ENCODE measurements around the gene DOCK4.

The DOCK4 gene

GRCh38 chr7:112101201-112101846, 104.9 kb downstream of the DOCK4 start:
- no peak for DNase-seq
- H3K4me2 ChIP-seq (ENCODE audit: low read length), result no peak overlapping the region
- peaks cover 27% of the 10 kb centered on the region for H3K79me2 ChIP-seq (ENCODE audit: control insufficient read depth, insufficient read depth, low read length)
- H3K79me1 ChIP-seq (ENCODE audit: low read length), result peaks cover 12% of the 10 kb centered on the region
- H3K9ac ChIP-seq (ENCODE audit: low read length), result no peak overlapping the region
- no CpG with 5 or more reads among the region's 8 CpGs for WGBS (ENCODE audit: extremely low coverage, insufficient coverage, low lambda C conversion rate)
- no peaks in the 10 kb centered on the region for H3K36me3 ChIP-seq (ENCODE audit: control insufficient read depth, insufficient read depth, low read length)
- H3K23ac ChIP-seq (ENCODE audit: low read length), result no peak overlapping the region
- H2BK5ac ChIP-seq (ENCODE audit: low read length), result no peak overlapping the region
- no peak overlapping the region for H2BK15ac ChIP-seq (replicated peaks; ENCODE audit: low read depth)
- H3K4me1 ChIP-seq (ENCODE audit: control insufficient read depth, low read depth, low read length), result peaks cover 5% of the 10 kb centered on the region
- no peak overlapping the region for H3K18ac ChIP-seq (ENCODE audit: low read length)
- no peak overlapping the region for H3K4me3 ChIP-seq (ENCODE audit: low read length)
- H4K5ac ChIP-seq (ENCODE audit: low read length), result no peak overlapping the region
- no peak overlapping the region for H2AK5ac ChIP-seq (ENCODE audit: low read length)
- no peak overlapping the region for H4K8ac ChIP-seq (ENCODE audit: low read depth, low read length)
- no peak overlapping the region for H3K4ac ChIP-seq (ENCODE audit: low read depth, low read length)
- no peak overlapping the region for H2BK120ac ChIP-seq (ENCODE audit: low read depth, low read length)
- H3K27me3 ChIP-seq (ENCODE audit: insufficient read depth, low read length, poor library complexity), result no peaks in the 10 kb centered on the region
- H3K56ac ChIP-seq (ENCODE audit: low read length), result no peak overlapping the region
- no peak overlapping the region for H3K27ac ChIP-seq (ENCODE audit: low read depth, low read length)

- Histone ChIP-seq H3K23ac (ENCODE audit: low read length) (no peak overlapping the region), H3K4me1 (ENCODE audit: control insufficient read depth, low read depth, low read length) (peaks cover 5% of the 10 kb centered on the region), H3K36me3 (ENCODE audit: control insufficient read depth, insufficient read depth, low read length) (no peaks in the 10 kb centered on the region), H3K56ac (ENCODE audit: low read length) (no peak overlapping the region), H4K8ac (ENCODE audit: low read depth, low read length) (no peak overlapping the region), H4K5ac (ENCODE audit: low read length) (no peak overlapping the region), H2BK5ac (ENCODE audit: low read length) (no peak overlapping the region), H3K79me1 (ENCODE audit: low read length) (peaks cover 15% of the 10 kb centered on the region), H3K9ac (ENCODE audit: low read length) (no peak overlapping the region), H3K18ac (ENCODE audit: low read length) (no peak overlapping the region), H3K27ac (ENCODE audit: low read depth, low read length) (no peak overlapping the region), H2AK5ac (ENCODE audit: low read length) (no peak overlapping the region), H2BK120ac (ENCODE audit: low read depth, low read length) (no peak overlapping the region), H3K4ac (ENCODE audit: low read depth, low read length) (no peak overlapping the region), H2BK15ac (replicated peaks; ENCODE audit: low read depth) (no peak overlapping the region), H3K27me3 (ENCODE audit: insufficient read depth, low read length, poor library complexity) (no peaks in the 10 kb centered on the region), H3K4me3 (ENCODE audit: low read length) (no peak overlapping the region), H3K4me2 (ENCODE audit: low read length) (no peak overlapping the region), H3K79me2 (ENCODE audit: control insufficient read depth, insufficient read depth, low read length) (peaks cover 25% of the 10 kb centered on the region)
- no peak for DNase-seq
- no CpG with 5 or more reads among the region's 1 CpG for WGBS (ENCODE audit: extremely low coverage, insufficient coverage, low lambda C conversion rate)
Observed at GRCh38 chr7:112097524-112097923, 108.7 kb downstream of the DOCK4 start.

- no peak overlapping the region for H4K5ac ChIP-seq (ENCODE audit: low read length)
- no peak overlapping the region for H3K4me2 ChIP-seq (ENCODE audit: low read length)
- H3K4me1 ChIP-seq (ENCODE audit: control insufficient read depth, low read depth, low read length), result peaks cover 5% of the 10 kb centered on the region
- no peak for DNase-seq
- H3K79me2 ChIP-seq (ENCODE audit: control insufficient read depth, insufficient read depth, low read length), result peaks cover 25% of the 10 kb centered on the region
- H3K18ac ChIP-seq (ENCODE audit: low read length), result no peak overlapping the region
- H3K23ac ChIP-seq (ENCODE audit: low read length), result no peak overlapping the region
- H3K56ac ChIP-seq (ENCODE audit: low read length), result no peak overlapping the region
- H2AK5ac ChIP-seq (ENCODE audit: low read length), result no peak overlapping the region
- H3K27me3 ChIP-seq (ENCODE audit: insufficient read depth, low read length, poor library complexity), result no peaks in the 10 kb centered on the region
- no peak overlapping the region for H2BK120ac ChIP-seq (ENCODE audit: low read depth, low read length)
- H2BK5ac ChIP-seq (ENCODE audit: low read length), result no peak overlapping the region
- 100% methylated on average over 1 of the region's 5 CpGs for WGBS (ENCODE audit: extremely low coverage, insufficient coverage, low lambda C conversion rate)
- H3K4ac ChIP-seq (ENCODE audit: low read depth, low read length), result no peak overlapping the region
- H3K36me3 ChIP-seq (ENCODE audit: control insufficient read depth, insufficient read depth, low read length), result no peaks in the 10 kb centered on the region
- no peak overlapping the region for H3K27ac ChIP-seq (ENCODE audit: low read depth, low read length)
- H3K4me3 ChIP-seq (ENCODE audit: low read length), result no peak overlapping the region
- H3K9ac ChIP-seq (ENCODE audit: low read length), result no peak overlapping the region
- H2BK15ac ChIP-seq (replicated peaks; ENCODE audit: low read depth), result no peak overlapping the region
- no peak overlapping the region for H4K8ac ChIP-seq (ENCODE audit: low read depth, low read length)
- H3K79me1 ChIP-seq (ENCODE audit: low read length), result peaks cover 18% of the 10 kb centered on the region
Observed at GRCh38 chr7:112093409-112093808, 112.8 kb downstream of the DOCK4 start.

- Histone ChIP-seq H3K27ac (ENCODE audit: low read depth, low read length) (no peak overlapping the region), H3K56ac (ENCODE audit: low read length) (no peak overlapping the region), H3K9ac (ENCODE audit: low read length) (no peak overlapping the region), H3K27me3 (ENCODE audit: insufficient read depth, low read length, poor library complexity) (no peaks in the 10 kb centered on the region), H2BK5ac (ENCODE audit: low read length) (no peak overlapping the region), H3K4me1 (ENCODE audit: control insufficient read depth, low read depth, low read length) (peaks cover 5% of the 10 kb centered on the region), H3K4ac (ENCODE audit: low read depth, low read length) (no peak overlapping the region), H3K4me3 (ENCODE audit: low read length) (no peak overlapping the region), H3K36me3 (ENCODE audit: control insufficient read depth, insufficient read depth, low read length) (no peaks in the 10 kb centered on the region), H2BK120ac (ENCODE audit: low read depth, low read length) (no peak overlapping the region), H3K18ac (ENCODE audit: low read length) (no peak overlapping the region), H2AK5ac (ENCODE audit: low read length) (no peak overlapping the region), H3K4me2 (ENCODE audit: low read length) (no peak overlapping the region), H4K5ac (ENCODE audit: low read length) (no peak overlapping the region), H3K79me2 (ENCODE audit: control insufficient read depth, insufficient read depth, low read length) (peaks cover 25% of the 10 kb centered on the region), H3K79me1 (ENCODE audit: low read length) (peaks cover 18% of the 10 kb centered on the region), H2BK15ac (replicated peaks; ENCODE audit: low read depth) (no peak overlapping the region), H4K8ac (ENCODE audit: low read depth, low read length) (no peak overlapping the region), H3K23ac (ENCODE audit: low read length) (no peak overlapping the region)
- 100% methylated on average over 2 of the region's 5 CpGs for WGBS (ENCODE audit: extremely low coverage, insufficient coverage, low lambda C conversion rate)
- no peak for DNase-seq
Observed at GRCh38 chr7:112092709-112093395, 113.3 kb downstream of the DOCK4 start.

DNA sequence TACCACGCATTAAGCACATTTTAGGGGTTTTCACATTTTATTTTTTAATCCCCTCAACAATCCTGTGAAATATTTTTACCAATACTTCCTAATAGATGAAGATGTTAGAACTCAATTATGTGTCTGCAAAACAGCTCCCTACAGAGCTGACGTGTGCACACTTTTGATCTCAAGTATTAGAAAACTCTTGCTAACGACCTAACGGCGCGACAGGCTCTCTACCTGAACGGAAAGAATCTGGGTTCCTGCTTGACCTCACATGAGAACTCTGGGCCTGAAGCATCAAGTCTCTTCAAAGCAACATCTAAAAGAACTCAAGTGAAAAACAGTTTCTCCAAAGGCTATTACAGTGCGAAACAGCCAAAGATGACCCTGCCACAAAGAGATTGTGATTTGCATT, 113.9 kb downstream of the DOCK4 start:
- H2BK5ac ChIP-seq (ENCODE audit: low read length), result no peak overlapping the region
- H3K23ac ChIP-seq (ENCODE audit: low read length), result no peak overlapping the region
- no peaks in the 10 kb centered on the region for H3K27me3 ChIP-seq (ENCODE audit: insufficient read depth, low read length, poor library complexity)
- H3K4ac ChIP-seq (ENCODE audit: low read depth, low read length), result no peak overlapping the region
- no peak overlapping the region for H3K4me3 ChIP-seq (ENCODE audit: low read length)
- H3K56ac ChIP-seq (ENCODE audit: low read length), result no peak overlapping the region
- H3K18ac ChIP-seq (ENCODE audit: low read length), result no peak overlapping the region
- H2BK15ac ChIP-seq (replicated peaks; ENCODE audit: low read depth), result no peak overlapping the region
- no peak overlapping the region for H2AK5ac ChIP-seq (ENCODE audit: low read length)
- DNase-seq, result no peak
- H3K4me2 ChIP-seq (ENCODE audit: low read length), result no peak overlapping the region
- WGBS (ENCODE audit: extremely low coverage, insufficient coverage, low lambda C conversion rate), result no CpG with 5 or more reads among the region's 8 CpGs
- peaks cover 22% of the 10 kb centered on the region for H3K79me2 ChIP-seq (ENCODE audit: control insufficient read depth, insufficient read depth, low read length)
- H3K36me3 ChIP-seq (ENCODE audit: control insufficient read depth, insufficient read depth, low read length), result no peaks in the 10 kb centered on the region
- no peak overlapping the region for H3K27ac ChIP-seq (ENCODE audit: low read depth, low read length)
- no peak overlapping the region for H4K5ac ChIP-seq (ENCODE audit: low read length)
- no peak overlapping the region for H2BK120ac ChIP-seq (ENCODE audit: low read depth, low read length)
- no peak overlapping the region for H4K8ac ChIP-seq (ENCODE audit: low read depth, low read length)
- H3K4me1 ChIP-seq (ENCODE audit: control insufficient read depth, low read depth, low read length), result peaks cover 5% of the 10 kb centered on the region
- H3K9ac ChIP-seq (ENCODE audit: low read length), result no peak overlapping the region
- peaks cover 18% of the 10 kb centered on the region for H3K79me1 ChIP-seq (ENCODE audit: low read length)
